Measurements from ENCODE around the gene FOXR2. TPM values are rescaled to one million over a fixed set of nuclear protein-coding genes. Genes with fewer than 3 reads are reported as not detected.

Gene FOXR2
- total RNA-seq, 1 experiment from 2014 or later, result not detected

DNA sequence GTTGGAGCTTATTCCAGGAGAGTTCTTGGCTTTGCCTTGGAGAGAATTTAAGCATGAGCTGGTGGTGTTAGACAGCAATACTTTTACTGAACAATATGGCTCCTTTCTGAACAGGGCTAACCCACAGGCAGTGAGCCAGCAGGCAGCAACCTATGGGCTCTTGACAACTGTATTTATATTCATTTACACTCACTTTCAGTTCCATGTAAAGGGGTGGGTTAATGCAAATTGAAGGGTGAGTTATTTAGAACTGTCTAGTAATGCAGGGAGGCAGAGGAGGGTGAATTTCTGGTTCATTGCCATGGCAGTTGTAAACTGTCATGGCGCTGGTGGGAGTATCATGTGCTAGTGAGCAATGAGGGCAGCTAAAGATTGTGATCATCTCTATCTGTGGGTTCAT, 15.7 kb downstream of the FOXR2 start:
- H3K27ac ChIP-seq (ENCODE audit: low read depth, low read length, poor library complexity, severe bottlenecking), result no peak overlapping the region
- TF ChIP-seq CTCF (conservative IDR thresholded peaks at IDR 0.05; ENCODE audit: low read depth, low read length) (no peak), EZH2 (IDR thresholded peaks at IDR 0.05; ENCODE audit: borderline replicate concordance, low read depth, low read length, poor library complexity, severe bottlenecking) (no peak)
- BruUV-seq (replicated peaks), result no TSS peak
- H3K36me3 ChIP-seq (ENCODE audit: insufficient read depth, low read length, poor library complexity, severe bottlenecking), result no peaks in the 10 kb centered on the region
- ChIA-PET POLR2A (ENCODE audit: low non-redundant PET) (no interaction called here), CTCF (no interaction called here)
- intact Hi-C loops (cut with micrococcal nuclease; ENCODE audit: unreplicated experiment), result no loop called here
- no peak overlapping the region for H3K4me3 ChIP-seq (ENCODE audit: low read depth, low read length, poor library complexity, severe bottlenecking)
- no peaks in the 10 kb centered on the region for H3K4me1 ChIP-seq (ENCODE audit: insufficient read depth, low read length, poor library complexity, severe bottlenecking)
- H3K27me3 ChIP-seq (replicated peaks; ENCODE audit: insufficient read depth, low read depth, low read length, poor library complexity), result no peaks in the 10 kb centered on the region
- H3K9me3 ChIP-seq (ENCODE audit: low read depth, low read length, poor library complexity, severe bottlenecking), result no peaks in the 10 kb centered on the region
- no peak for DNase-seq (ENCODE audit: low spot score)

- POLR2A ChIA-PET (ENCODE audit: low non-redundant PET), result no interaction called here
- no peaks in the 10 kb centered on the region for H3K4me1 ChIP-seq (ENCODE audit: insufficient read depth, low read length, poor library complexity, severe bottlenecking)
- no peak for DNase-seq (ENCODE audit: low spot score)
- no peaks in the 10 kb centered on the region for H3K36me3 ChIP-seq (ENCODE audit: insufficient read depth, low read length, poor library complexity, severe bottlenecking)
- intact Hi-C loops (cut with micrococcal nuclease; ENCODE audit: unreplicated experiment), result no loop called here
- CTCF ChIA-PET, result no interaction called here
- TF ChIP-seq CTCF (conservative IDR thresholded peaks at IDR 0.05; ENCODE audit: low read depth, low read length), result no peak
- TF ChIP-seq EZH2 (IDR thresholded peaks at IDR 0.05; ENCODE audit: borderline replicate concordance, low read depth, low read length, poor library complexity, severe bottlenecking), result no peak
- H3K27ac ChIP-seq (ENCODE audit: low read depth, low read length, poor library complexity, severe bottlenecking), result no peak overlapping the region
- H3K4me3 ChIP-seq (ENCODE audit: low read depth, low read length, poor library complexity, severe bottlenecking), result no peak overlapping the region
- no TSS peak for BruUV-seq (replicated peaks)
- H3K9me3 ChIP-seq (ENCODE audit: low read depth, low read length, poor library complexity, severe bottlenecking), result no peaks in the 10 kb centered on the region
- no peaks in the 10 kb centered on the region for H3K27me3 ChIP-seq (replicated peaks; ENCODE audit: insufficient read depth, low read depth, low read length, poor library complexity)
These were observed 17.7 kb downstream of the FOXR2 start for GRCh38 chrX:55640854-55641253.

- Histone ChIP-seq H3K4me1 (ENCODE audit: insufficient read depth, low read length, poor library complexity, severe bottlenecking) (no peaks in the 10 kb centered on the region), H3K27ac (ENCODE audit: low read depth, low read length, poor library complexity, severe bottlenecking) (no peak overlapping the region), H3K4me3 (ENCODE audit: low read depth, low read length, poor library complexity, severe bottlenecking) (no peak overlapping the region), H3K36me3 (ENCODE audit: insufficient read depth, low read length, poor library complexity, severe bottlenecking) (no peaks in the 10 kb centered on the region), H3K27me3 (replicated peaks; ENCODE audit: insufficient read depth, low read depth, low read length, poor library complexity) (no peaks in the 10 kb centered on the region), H3K9me3 (ENCODE audit: low read depth, low read length, poor library complexity, severe bottlenecking) (no peaks in the 10 kb centered on the region)
- CTCF ChIA-PET, result no interaction called here
- DNase-seq (ENCODE audit: low spot score), result no peak
- no TSS peak for BruUV-seq (replicated peaks)
- POLR2A ChIA-PET (ENCODE audit: low non-redundant PET), result no interaction called here
- intact Hi-C loops (cut with micrococcal nuclease; ENCODE audit: unreplicated experiment), result no loop called here
- TF ChIP-seq EZH2 (IDR thresholded peaks at IDR 0.05; ENCODE audit: borderline replicate concordance, low read depth, low read length, poor library complexity, severe bottlenecking) (no peak), CTCF (conservative IDR thresholded peaks at IDR 0.05; ENCODE audit: low read depth, low read length) (no peak)
These were observed 25.2 kb downstream of the FOXR2 start for GRCh38 chrX:55648434-55648833.
